BE2C (cell line): ENCODE results near the gene TFDP3.

Source experiments
- DNase-seq: peaks from one replicate; pipeline ENCODE4 v3.0.0-alpha.2; 2020
- H3K27me3 ChIP-seq: fragments of 250-450 bp; sonication (Bioruptor Pico); 2 replicates; pipeline ENCODE4 v1.5.1; 2020; ENCODE audit warnings: mild to moderate bottlenecking
- H3K36me3 ChIP-seq: fragments of 250-450 bp; sonication (Bioruptor Pico); 2 replicates; pipeline ENCODE4 v1.5.1; 2020; ENCODE audit warnings: mild to moderate bottlenecking
- H3K4me1 ChIP-seq: fragments of 250-450 bp; sonication (Bioruptor Pico); 2 replicates; pipeline ENCODE4 v1.5.1; 2020
- H3K4me3 ChIP-seq: 2 replicates; pipeline ENCODE4 v1.5.1; 2011; ENCODE audit warnings: low read depth, low read length
- H3K9me3 ChIP-seq: fragments of 250-450 bp; sonication (Bioruptor Pico); 2 replicates; pipeline ENCODE4 v1.5.1; 2020
- TF ChIP-seq, protein P1 (sequence below): IDR thresholded peaks from 2 replicates; pipeline ENCODE4 v1.5.1; 2012; ENCODE audit warnings: mild to moderate bottlenecking, low read depth, low read length

Gene TFDP3

GRCh38 chrX:133229361-133229760 lies 11.2 kb upstream of the TFDP3 start:
- Histone ChIP-seq H3K9me3 (no peaks in the 10 kb centered on the region), H3K4me3 (no peak overlapping the region), H3K27me3 (no peaks in the 10 kb centered on the region), H3K4me1 (no peaks in the 10 kb centered on the region), H3K36me3 (no peaks in the 10 kb centered on the region)
- no peak for DNase-seq
- TF ChIP-seq, protein P1, sequence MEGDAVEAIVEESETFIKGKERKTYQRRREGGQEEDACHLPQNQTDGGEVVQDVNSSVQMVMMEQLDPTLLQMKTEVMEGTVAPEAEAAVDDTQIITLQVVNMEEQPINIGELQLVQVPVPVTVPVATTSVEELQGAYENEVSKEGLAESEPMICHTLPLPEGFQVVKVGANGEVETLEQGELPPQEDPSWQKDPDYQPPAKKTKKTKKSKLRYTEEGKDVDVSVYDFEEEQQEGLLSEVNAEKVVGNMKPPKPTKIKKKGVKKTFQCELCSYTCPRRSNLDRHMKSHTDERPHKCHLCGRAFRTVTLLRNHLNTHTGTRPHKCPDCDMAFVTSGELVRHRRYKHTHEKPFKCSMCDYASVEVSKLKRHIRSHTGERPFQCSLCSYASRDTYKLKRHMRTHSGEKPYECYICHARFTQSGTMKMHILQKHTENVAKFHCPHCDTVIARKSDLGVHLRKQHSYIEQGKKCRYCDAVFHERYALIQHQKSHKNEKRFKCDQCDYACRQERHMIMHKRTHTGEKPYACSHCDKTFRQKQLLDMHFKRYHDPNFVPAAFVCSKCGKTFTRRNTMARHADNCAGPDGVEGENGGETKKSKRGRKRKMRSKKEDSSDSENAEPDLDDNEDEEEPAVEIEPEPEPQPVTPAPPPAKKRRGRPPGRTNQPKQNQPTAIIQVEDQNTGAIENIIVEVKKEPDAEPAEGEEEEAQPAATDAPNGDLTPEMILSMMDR, result no peak

DNA sequence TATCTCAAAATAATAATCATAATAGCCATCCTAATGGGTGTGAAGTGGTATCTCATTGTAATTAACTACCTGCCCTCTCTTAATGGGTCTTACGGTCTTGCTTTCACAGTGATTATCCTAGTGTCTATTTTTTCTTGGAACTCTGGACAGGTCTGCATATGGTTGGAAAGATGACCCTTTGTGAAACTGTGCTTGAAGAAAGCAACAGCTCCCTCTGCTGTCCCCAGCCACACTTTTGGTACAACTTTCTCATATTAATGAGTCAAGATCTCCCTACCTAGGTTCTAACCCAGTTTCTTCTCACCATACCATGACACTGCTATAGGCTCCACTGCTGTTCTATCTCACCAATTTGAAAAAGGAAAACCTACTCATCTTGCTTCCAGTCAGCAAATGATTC lies 2.4 kb downstream of the TFDP3 start:
- Histone ChIP-seq H3K9me3 (no peaks in the 10 kb centered on the region), H3K4me3 (no peak overlapping the region), H3K27me3 (no peaks in the 10 kb centered on the region), H3K36me3 (no peaks in the 10 kb centered on the region), H3K4me1 (no peaks in the 10 kb centered on the region)
- TF ChIP-seq, protein P1, result peak; percentile 33
- DNase-seq, result peak; percentile 6

- H3K36me3 ChIP-seq, result no peaks in the 10 kb centered on the region
- TF ChIP-seq, protein P1, result no peak
- H3K4me1 ChIP-seq, result no peaks in the 10 kb centered on the region
- H3K4me3 ChIP-seq, result no peak overlapping the region
- H3K27me3 ChIP-seq, result no peaks in the 10 kb centered on the region
- no peaks in the 10 kb centered on the region for H3K9me3 ChIP-seq
- DNase-seq, result no peak
Measured at GRCh38 chrX:133215017-133215416, 3.1 kb downstream of the TFDP3 start.

- TF ChIP-seq, protein P1, result no peak
- DNase-seq, result no peak
Measured at GRCh38 chrX:133214301-133214700, 3.9 kb downstream of the TFDP3 start.

DNA sequence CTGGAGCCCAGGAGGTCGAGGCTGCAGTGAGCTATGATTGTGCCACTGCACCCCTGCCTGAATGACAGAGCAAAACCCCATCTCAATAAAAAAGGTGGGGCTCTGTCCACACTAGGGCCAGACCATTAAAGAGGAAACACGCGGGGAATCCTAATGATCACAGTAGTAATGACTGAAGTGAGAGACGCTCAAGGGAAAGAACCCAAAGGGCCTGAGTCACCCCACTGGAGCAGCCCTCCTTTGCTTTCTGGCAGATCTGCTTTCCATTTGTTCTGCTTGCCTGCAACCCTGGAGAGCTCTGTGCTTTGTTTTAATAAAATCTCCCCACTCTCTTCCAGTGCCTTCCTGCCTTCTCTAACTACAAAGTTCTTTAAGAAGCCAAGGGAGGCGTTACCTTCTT lies 5.0 kb downstream of the TFDP3 start:
- no peaks in the 10 kb centered on the region for H3K9me3 ChIP-seq
- no peaks in the 10 kb centered on the region for H3K4me1 ChIP-seq
- no peak for DNase-seq
- no peaks in the 10 kb centered on the region for H3K27me3 ChIP-seq
- no peak overlapping the region for H3K4me3 ChIP-seq
- no peaks in the 10 kb centered on the region for H3K36me3 ChIP-seq
- TF ChIP-seq, protein P1, result no peak

More at GRCh38 chrX:133214301-133214700, 3.9 kb downstream of the TFDP3 start:
- no peaks in the 10 kb centered on the region for H3K27me3 ChIP-seq
- no peaks in the 10 kb centered on the region for H3K4me1 ChIP-seq
- H3K4me3 ChIP-seq, result no peak overlapping the region
- no peaks in the 10 kb centered on the region for H3K36me3 ChIP-seq
- H3K9me3 ChIP-seq, result no peaks in the 10 kb centered on the region

- TF ChIP-seq, protein P1, result no peak
- Histone ChIP-seq H3K27me3 (no peaks in the 10 kb centered on the region), H3K4me3 (no peak overlapping the region), H3K36me3 (no peaks in the 10 kb centered on the region), H3K4me1 (no peaks in the 10 kb centered on the region), H3K9me3 (no peaks in the 10 kb centered on the region)
- no peak for DNase-seq
Measured at GRCh38 chrX:133207751-133208150, 10.4 kb downstream of the TFDP3 start.
